IgD-negative memory B cell (primary cell): ENCODE measurements around the gene SLC25A21. TPM values are rescaled to one million over a fixed set of nuclear protein-coding genes. Genes with fewer than 3 reads are reported as not detected.
"Not testable (repeated sequence)": the region's sequence is repeated elsewhere in the genome, so short reads cannot be mapped to it uniquely, and the experiment has no call there.

ENCODE experiments used
- H3K27ac Mint-ChIP-seq, 3 donors: one replicate each; pipeline ENCODE4 v1.8.0; 2020 to 2022; ENCODE audit warnings: mild to moderate bottlenecking in 3 of 3, mixed read lengths in 3 of 3, moderate library complexity in 1 of 3
- H3K27me3 Mint-ChIP-seq: one replicate; pipeline ENCODE4 v1.8.0; 2021; ENCODE audit warnings: mixed read lengths
- H3K36me3 Mint-ChIP-seq: one replicate; pipeline ENCODE4 v1.8.0; 2020; ENCODE audit warnings: mild to moderate bottlenecking, mixed read lengths
- H3K4me1 Mint-ChIP-seq, 3 donors: one replicate each; pipeline ENCODE4 v1.8.0; 2020 to 2022; ENCODE audit warnings: mixed read lengths in 3 of 3, mild to moderate bottlenecking in 1 of 3
- H3K4me3 Mint-ChIP-seq, 4 donors: one replicate each; pipeline ENCODE4 v1.8.0; 2020 to 2022; ENCODE audit warnings: mild to moderate bottlenecking in 4 of 4, mixed read lengths in 4 of 4, moderate library complexity in 3 of 4
- H3K9me3 Mint-ChIP-seq, 3 donors: one replicate each; pipeline ENCODE4 v1.8.0; 2020 to 2021; ENCODE audit warnings: mixed read lengths in 3 of 3, mild to moderate bottlenecking in 1 of 3
- polyA plus RNA-seq: library from polyadenylated mRNA; unstranded; fragments of 300-500 nt; fragmentation: Illumina TruSeq; gene quantifications from one replicate; pipeline ENCODE4 v1.2.3, GENCODE V29; 2021

Gene SLC25A21
- polyA plus RNA-seq, 1 donor from 2014 or later = not detected

DNA sequence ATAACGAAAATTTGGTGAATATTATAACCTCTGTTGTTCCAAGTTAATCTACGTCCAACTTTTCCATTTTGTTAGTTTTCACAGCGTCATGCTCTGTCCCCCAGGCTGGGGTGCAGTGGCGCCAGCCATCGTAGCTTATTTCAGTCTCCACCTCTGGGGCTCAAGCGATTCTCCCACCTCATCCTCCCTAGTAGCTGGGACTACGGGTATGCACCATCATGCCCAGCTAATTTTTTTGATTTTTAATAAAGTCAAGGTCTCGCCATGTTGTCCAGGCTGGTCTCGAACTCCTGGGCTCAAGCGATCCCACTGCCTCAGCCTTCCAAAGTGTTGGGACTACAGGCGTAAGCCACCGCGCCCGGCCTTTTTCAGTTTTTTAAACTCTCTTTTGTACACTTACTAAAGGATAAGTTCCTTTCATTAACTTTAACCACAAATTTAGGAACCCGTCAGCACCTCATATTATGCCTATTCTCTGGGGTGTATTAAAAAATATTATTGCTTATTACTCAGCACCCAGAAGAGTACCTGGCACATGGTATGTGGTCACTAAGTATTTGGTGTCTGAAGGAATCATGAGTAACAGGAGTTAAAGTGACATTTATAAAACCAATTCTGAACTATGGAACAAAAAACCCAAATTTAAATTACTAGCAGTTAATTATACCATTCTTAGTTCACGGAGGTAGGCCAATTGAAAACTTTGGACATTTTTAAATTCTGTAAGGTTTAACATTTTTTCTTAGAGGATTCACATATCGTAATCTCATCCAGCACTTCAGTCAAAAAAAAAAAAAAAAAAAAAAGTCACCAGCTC is 24.4 kb upstream of the SLC25A21 start:
- no peaks in the 10 kb centered on the region for H3K27me3 Mint-ChIP-seq
- no peaks in the 10 kb centered on the region for H3K4me1 Mint-ChIP-seq
- no peak overlapping the region for H3K27ac Mint-ChIP-seq
- H3K4me3 Mint-ChIP-seq = no peak overlapping the region
- peaks cover 0 to 8% (median 6%) of the 10 kb centered on the region in 3 donors for H3K9me3 Mint-ChIP-seq
- no peaks in the 10 kb centered on the region for H3K36me3 Mint-ChIP-seq

DNA sequence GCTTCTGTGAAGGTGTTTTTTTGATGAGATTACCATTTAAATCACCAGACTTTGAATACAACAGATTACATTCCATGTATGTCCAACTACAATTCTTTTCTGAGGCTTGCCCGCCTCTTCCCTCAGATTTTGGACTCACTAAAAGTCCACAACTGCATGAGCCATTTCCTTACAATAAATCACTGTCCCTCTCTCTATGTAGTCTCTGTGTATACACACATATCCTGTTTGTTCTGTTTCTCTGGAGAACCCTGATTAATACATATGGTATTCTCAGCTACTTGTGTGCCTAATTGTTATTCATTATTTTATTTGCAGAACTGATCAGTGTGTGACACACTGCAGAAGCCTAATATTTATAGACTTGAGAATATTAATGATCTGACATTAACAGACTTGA is 22.9 kb upstream of the SLC25A21 start:
- H3K27ac Mint-ChIP-seq = no peak overlapping the region
- peaks cover 6 to 9% (median 8%) of the 10 kb centered on the region in 3 donors for H3K9me3 Mint-ChIP-seq
- no peaks in the 10 kb centered on the region for H3K27me3 Mint-ChIP-seq
- no peaks in the 10 kb centered on the region for H3K36me3 Mint-ChIP-seq
- H3K4me3 Mint-ChIP-seq = no peak overlapping the region
- no peaks in the 10 kb centered on the region for H3K4me1 Mint-ChIP-seq

DNA sequence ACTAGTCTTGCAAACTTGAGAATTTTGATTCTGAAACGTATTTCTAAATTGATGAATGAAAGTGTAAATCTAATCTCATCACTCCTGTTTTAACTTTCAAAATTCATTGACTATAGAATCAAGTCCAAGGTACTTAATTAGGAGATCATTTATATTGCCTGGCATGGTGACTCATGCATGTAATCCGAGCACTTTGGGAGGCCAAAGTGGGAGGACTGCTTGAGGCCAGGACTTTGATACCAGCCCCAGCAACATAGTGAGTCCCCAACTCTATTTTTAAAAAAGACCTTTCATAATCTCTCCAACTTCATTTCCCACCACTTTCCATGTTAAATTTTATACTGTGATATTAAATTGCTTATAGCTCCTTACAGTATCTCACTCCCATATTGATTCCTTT is 22.3 kb upstream of the SLC25A21 start:
- Mint-ChIP-seq H3K4me3 (no peak overlapping the region), H3K4me1 (no peaks in the 10 kb centered on the region), H3K27me3 (no peaks in the 10 kb centered on the region), H3K27ac (no peak overlapping the region), H3K9me3 (peaks cover 7 to 9% (median 8%) of the 10 kb centered on the region in 3 donors), H3K36me3 (peaks cover under 1% of the 10 kb centered on the region)

DNA sequence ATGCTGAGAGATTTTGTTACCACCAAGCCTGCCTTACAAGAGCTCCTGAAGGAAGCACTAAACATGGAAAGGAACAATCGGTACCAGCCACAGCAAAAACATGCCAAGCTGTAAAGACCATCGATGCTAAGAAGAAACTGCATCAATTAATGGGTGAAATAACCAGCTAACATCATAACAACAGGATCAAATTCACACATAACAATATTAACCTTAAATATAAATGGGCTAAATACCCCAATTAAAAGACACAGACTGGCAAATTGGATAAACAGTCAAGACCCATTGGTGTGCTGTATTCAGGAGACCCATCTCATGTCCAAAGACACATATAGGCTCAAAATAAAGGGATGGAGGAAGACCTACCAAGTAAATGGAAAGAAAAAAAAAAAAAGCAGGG is 17.3 kb upstream of the SLC25A21 start:
- H3K9me3 Mint-ChIP-seq, H3K4me3 Mint-ChIP-seq, H3K27me3 Mint-ChIP-seq, H3K27ac Mint-ChIP-seq, H3K36me3 Mint-ChIP-seq, H3K4me1 Mint-ChIP-seq: not testable (repeated sequence)

DNA sequence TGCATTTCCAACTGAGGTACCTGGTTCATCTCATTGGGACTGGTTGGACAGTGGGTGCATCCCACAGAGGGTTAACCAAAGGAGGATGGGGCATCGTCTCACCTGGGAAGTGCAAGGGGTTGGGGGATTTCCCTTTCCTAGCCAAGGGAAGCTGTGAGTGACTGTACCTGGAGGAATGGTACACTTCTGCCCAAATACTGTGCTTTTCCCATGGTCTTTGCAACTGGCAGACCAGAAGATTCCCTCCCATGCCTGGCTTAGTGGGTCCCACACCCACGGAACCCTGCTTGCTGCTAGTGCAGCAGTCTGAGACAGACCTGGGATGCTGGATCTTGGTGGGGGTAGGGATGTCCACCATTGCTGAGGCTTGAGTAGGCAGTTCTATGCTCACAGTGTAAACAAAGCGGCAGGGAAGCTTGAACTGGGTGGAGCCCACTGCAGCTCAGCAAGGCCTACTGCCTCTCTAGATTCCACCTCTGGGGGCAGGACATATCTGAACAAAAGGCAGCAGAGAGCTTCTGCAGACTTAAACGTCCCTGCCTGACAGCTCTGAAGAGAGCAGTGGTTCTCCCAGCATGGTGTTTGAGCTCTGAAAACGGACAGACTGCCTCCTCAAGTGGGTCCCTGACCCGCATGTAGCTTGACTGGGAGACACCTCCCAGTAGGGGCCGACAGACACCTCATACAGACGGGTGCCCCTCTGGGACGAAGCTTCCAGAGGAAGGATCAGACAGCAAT is 15.6 kb upstream of the SLC25A21 start:
- not testable (repeated sequence) for H3K4me1 Mint-ChIP-seq, H3K4me3 Mint-ChIP-seq, H3K27me3 Mint-ChIP-seq, H3K9me3 Mint-ChIP-seq, H3K27ac Mint-ChIP-seq, H3K36me3 Mint-ChIP-seq

DNA sequence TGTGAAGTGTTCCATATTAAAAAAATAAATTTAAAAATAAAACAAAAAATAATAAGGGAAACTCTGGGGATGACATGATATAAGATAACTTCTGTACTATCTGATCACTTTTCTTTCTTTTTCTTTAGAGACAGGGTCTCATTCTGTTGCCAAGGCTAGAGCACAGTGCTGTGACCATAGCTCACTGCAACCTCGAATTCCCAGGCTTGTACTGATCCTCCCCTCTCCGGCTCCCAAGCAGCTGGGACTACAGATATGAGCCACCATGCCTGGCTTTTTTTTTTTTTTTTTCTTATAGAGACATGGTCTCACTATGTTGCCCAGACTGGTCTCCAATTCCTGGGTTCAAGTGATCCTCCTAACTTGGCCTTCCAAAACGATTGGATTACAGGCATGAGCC is 14.9 kb upstream of the SLC25A21 start:
- Mint-ChIP-seq H3K9me3 (peaks cover 4 to 8% (median 8%) of the 10 kb centered on the region in 3 donors), H3K4me3 (no peak overlapping the region), H3K27ac (no peak overlapping the region), H3K4me1 (no peaks in the 10 kb centered on the region), H3K36me3 (peaks cover 1% of the 10 kb centered on the region), H3K27me3 (no peaks in the 10 kb centered on the region)

DNA sequence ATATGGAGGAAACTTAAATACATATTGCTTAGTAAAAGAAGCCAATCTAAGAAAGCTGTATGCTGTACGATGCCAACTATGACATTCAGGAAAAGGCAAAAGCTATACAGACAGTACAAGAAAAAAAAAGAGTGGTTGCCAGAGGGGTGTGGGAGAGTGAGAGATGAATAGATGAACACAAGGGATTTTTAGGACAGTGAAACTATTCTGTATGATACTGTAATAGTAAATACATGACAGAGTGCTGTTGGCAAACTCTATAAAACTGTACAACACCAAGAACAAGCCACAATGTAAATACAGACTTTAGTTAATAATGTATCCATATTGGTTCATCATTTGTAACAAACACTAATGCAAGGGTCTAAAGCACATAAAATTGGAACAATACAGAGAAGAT is 14.5 kb upstream of the SLC25A21 start:
- H3K27me3 Mint-ChIP-seq = no peaks in the 10 kb centered on the region
- no peak overlapping the region for H3K27ac Mint-ChIP-seq
- peaks cover 1% of the 10 kb centered on the region for H3K36me3 Mint-ChIP-seq
- H3K9me3 Mint-ChIP-seq = peaks cover 5 to 12% (median 7%) of the 10 kb centered on the region in 3 donors
- no peaks in the 10 kb centered on the region for H3K4me1 Mint-ChIP-seq
- H3K4me3 Mint-ChIP-seq = no peak overlapping the region

DNA sequence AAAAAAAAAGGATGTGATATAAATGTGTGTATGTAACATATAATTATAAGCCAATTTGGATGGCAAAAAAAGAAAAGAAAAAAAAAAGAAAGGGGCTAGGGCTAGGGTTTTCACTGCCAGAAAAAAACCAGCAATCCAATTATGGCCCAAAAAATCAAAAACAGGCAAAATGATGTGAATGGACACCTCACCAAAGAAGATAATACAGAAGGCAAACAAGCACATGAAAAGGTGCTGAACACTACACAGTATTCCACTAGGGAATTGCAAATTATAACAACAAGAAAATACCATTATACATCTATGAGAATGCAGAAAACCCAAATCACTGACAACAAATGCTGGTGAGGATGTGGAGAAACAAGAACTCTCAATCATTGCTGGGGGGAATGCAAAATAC is 13.3 kb upstream of the SLC25A21 start:
- H3K27ac Mint-ChIP-seq = no peak overlapping the region
- no peak overlapping the region for H3K4me3 Mint-ChIP-seq
- H3K27me3 Mint-ChIP-seq = no peaks in the 10 kb centered on the region
- H3K9me3 Mint-ChIP-seq = peaks cover 5 to 13% (median 6%) of the 10 kb centered on the region in 3 donors
- H3K36me3 Mint-ChIP-seq = peaks cover 1% of the 10 kb centered on the region
- peaks cover 0 to 2% (median 0%) of the 10 kb centered on the region in 3 donors for H3K4me1 Mint-ChIP-seq

DNA sequence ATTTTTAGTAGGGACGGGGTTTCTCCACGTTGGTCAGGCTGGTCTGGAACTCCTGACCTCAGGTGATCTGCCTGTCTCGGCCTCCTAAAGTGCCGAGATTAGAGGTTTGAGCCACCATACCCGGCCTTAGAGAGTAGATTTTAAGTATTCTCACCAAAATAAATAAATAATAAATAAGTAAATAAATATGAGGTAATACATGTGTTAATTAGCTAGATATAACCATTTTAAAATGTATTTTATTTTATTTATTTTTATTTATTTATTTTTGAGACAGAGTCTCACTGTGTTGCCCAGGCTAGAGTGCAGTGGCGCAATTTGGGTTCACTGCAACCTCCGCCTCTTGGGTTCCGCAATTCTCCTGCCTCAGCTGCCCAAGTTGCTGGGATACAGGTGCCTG is 12.1 kb upstream of the SLC25A21 start:
- H3K4me3 Mint-ChIP-seq, H3K36me3 Mint-ChIP-seq, H3K4me1 Mint-ChIP-seq, H3K27ac Mint-ChIP-seq, H3K27me3 Mint-ChIP-seq: not testable (repeated sequence)
- peaks cover 6 to 12% (median 7%) of the 10 kb centered on the region in 3 donors for H3K9me3 Mint-ChIP-seq

DNA sequence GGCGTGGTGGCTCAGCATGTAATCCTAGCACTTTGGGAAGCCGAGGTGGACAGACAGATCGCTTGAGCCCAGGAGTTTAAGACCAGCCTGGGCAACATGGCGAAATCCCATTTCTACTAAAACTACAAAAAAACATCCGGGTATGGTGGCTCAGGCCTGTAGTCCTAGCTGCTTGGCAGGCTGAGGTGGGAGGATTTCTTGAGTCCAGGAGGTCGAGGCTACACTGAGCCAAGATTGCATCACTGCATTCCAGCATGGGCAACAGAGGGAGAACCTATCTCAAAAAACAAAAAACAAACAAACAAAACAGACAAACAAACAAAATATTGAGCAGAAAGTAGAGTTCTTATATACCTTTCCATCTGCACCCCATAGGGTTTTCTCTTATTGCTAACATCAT is 9.0 kb upstream of the SLC25A21 start:
- Mint-ChIP-seq H3K27ac (no peak overlapping the region), H3K9me3 (peaks cover 6 to 23% (median 7%) of the 10 kb centered on the region in 3 donors), H3K4me1 (peaks cover 0 to 2% (median 0%) of the 10 kb centered on the region in 3 donors), H3K36me3 (no peaks in the 10 kb centered on the region), H3K4me3 (peak overlapping the region in 1 of 4 donors; percentile 17), H3K27me3 (no peaks in the 10 kb centered on the region)

DNA sequence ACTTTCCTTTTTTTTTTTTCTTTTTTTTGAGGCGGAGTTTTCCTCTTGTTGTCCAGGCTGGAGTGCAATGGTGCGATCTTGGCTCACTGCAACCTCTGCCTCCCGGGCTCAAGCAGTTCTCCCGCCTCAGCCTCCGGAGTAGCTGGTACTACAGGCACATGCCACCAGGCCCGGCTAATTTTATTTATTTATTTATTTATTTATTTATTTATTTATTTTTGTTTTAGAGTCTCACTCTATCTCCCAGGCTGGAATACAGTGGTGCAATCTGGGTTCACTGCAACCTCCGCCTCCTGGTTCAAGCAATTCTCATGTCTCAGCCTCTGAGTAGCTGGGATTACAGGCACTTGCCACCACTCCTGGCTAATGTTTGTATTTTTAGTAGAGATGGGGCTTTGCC is 8.5 kb upstream of the SLC25A21 start:
- not testable (repeated sequence) for H3K27ac Mint-ChIP-seq, H3K36me3 Mint-ChIP-seq, H3K4me3 Mint-ChIP-seq, H3K27me3 Mint-ChIP-seq, H3K4me1 Mint-ChIP-seq
- peaks cover 6 to 23% (median 7%) of the 10 kb centered on the region in 3 donors for H3K9me3 Mint-ChIP-seq

DNA sequence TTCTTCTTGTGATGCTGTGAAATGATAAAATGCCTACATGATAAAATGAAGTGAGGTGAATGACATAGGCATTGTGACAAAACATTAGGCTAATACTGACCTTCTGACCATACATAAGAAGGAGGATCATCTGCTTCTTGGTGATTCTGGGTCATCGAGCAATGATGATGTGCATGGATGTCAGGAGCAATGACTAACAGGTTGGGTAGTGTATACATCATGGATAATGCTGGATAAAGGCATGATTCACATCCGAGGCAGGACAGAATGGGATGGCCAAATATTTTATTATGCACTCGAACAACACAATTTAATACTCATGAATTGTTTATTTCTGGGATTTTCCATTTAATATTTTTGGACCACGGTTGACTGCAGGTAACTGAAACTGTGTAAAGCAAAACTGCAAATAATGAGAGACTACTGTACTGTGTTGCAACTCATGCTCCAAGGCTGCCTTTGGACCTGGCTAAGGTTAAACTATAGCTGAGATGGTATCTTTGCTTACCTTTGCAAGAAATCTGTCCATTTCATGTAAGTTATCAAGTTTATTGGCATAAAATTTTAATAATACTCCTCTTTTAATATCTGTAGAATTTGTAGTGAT is 7.6 kb upstream of the SLC25A21 start:
- H3K36me3 Mint-ChIP-seq = no peaks in the 10 kb centered on the region
- peaks cover 0 to 2% (median 0%) of the 10 kb centered on the region in 3 donors for H3K4me1 Mint-ChIP-seq
- no peak overlapping the region for H3K4me3 Mint-ChIP-seq
- H3K9me3 Mint-ChIP-seq = peaks cover 6 to 23% (median 7%) of the 10 kb centered on the region in 3 donors
- no peak overlapping the region for H3K27ac Mint-ChIP-seq
- H3K27me3 Mint-ChIP-seq = no peaks in the 10 kb centered on the region

DNA sequence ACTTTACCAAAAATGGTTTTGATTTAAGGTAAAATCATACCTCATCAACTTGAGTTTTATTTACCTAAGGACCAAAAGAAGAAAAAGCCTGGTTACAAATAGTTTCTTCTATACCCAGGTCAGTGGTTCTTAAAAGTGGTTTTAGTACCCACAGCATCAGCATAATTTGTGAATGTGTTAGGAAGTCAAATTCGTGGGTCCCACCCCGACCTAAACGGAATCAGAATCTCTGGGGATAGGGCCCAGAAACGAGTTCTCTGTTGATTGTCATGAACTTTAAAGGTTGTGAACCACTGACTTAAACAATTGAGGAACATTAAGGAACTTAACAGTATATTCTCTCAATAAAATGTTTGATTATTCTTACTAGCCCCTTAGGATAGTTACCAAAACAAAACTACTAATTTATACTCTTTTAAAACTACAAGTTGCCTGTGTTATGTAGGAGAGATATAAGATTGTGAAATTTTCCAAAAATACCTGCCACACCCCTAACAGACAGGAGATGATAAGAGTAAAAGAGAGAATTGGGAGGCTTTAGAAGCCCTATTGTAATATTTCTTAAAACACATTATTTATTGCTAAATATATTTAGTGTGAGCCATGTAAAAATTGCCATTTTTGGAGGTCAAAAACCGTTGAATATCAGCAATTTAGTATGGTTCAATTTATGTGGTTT is 669 bp upstream of the SLC25A21 start:
- Mint-ChIP-seq H3K36me3 (no peaks in the 10 kb centered on the region), H3K27ac (no peak overlapping the region), H3K4me3 (no peak overlapping the region), H3K27me3 (peaks cover 2% of the 10 kb centered on the region), H3K9me3 (peaks cover 2 to 12% (median 6%) of the 10 kb centered on the region in 3 donors), H3K4me1 (peaks cover 0 to 1% (median 0%) of the 10 kb centered on the region in 3 donors)

DNA sequence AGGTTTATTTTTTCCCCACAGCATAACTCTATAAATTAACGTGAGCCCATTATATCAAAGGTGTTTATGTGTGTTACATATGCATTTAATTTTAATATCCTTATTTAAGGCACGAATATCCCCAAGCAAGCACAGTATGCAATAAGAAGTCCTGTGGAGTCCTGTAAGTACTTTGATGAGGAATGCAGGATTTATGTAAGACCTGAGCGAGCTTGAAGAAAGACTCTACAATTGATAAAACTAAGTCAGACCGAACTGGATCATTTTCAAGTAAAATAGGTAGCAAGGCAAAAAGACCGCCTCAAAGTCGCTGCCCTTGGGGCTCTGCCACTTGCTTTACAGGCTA is 755 bp downstream of the SLC25A21 start:
- H3K4me1 Mint-ChIP-seq = peaks cover 0 to 1% (median 0%) of the 10 kb centered on the region in 3 donors
- H3K36me3 Mint-ChIP-seq = no peaks in the 10 kb centered on the region
- H3K27ac Mint-ChIP-seq = no peak overlapping the region
- peaks cover 2% of the 10 kb centered on the region for H3K27me3 Mint-ChIP-seq
- peaks cover under 1 to 2% (median 2%) of the 10 kb centered on the region in 3 donors for H3K9me3 Mint-ChIP-seq
- H3K4me3 Mint-ChIP-seq = no peak overlapping the region

DNA sequence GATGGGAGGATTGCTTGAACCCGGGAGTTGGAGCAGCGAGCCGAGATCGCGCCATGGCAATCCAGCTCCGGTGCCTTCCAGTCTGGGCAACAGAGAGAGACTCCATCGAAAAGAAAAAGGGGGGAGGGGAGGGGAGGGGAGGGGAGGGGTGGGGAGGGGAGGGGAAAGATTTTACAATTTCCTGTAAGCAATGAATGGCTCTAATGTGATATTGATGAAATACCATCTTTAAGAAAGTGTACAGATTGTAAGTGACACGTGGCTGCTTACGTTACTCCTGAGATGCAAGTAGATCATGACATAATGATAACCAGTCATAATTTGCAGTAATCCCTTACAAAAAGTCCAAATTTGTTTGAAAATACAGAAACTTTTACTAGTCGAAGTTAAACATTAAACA is 1.4 kb downstream of the SLC25A21 start:
- Mint-ChIP-seq H3K9me3 (peaks cover 0 to 2% (median 2%) of the 10 kb centered on the region in 3 donors), H3K27ac (no peak overlapping the region), H3K27me3 (peaks cover 2% of the 10 kb centered on the region), H3K4me1 (peaks cover 0 to 1% (median 0%) of the 10 kb centered on the region in 3 donors), H3K36me3 (no peaks in the 10 kb centered on the region), H3K4me3 (no peak overlapping the region)
